ENCODE measurements around the gene AAK1.

The AAK1 gene

DNA sequence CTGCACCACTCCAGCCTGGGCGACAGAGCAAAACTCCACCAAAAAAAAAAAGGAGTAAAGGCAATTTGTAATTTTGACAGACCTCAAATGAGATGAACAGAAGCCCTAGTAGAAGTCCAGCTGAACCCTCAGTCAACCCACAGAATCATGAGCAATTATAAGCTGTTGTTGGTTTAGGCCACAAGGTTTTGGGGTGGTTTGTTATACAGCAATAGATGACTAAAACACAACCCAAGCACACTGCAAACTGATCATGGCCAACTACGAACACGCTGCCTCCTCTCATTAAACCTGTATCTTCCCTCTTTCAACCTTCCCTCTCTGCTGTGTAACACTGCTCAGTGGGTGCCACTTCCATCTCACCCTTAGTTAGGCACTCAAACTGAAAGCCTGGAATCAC lies 22.1 kb downstream of the AAK1 start:
- no peak for DNase-seq (ENCODE audit: low spot score)
- CTCF ChIA-PET: interaction anchor here (0.6 kb wide), 1 partner anchor 112 kb away, joined by 3 read pairs; no protein-coding TSS in a partner anchor
- TF ChIP-seq, protein P1, sequence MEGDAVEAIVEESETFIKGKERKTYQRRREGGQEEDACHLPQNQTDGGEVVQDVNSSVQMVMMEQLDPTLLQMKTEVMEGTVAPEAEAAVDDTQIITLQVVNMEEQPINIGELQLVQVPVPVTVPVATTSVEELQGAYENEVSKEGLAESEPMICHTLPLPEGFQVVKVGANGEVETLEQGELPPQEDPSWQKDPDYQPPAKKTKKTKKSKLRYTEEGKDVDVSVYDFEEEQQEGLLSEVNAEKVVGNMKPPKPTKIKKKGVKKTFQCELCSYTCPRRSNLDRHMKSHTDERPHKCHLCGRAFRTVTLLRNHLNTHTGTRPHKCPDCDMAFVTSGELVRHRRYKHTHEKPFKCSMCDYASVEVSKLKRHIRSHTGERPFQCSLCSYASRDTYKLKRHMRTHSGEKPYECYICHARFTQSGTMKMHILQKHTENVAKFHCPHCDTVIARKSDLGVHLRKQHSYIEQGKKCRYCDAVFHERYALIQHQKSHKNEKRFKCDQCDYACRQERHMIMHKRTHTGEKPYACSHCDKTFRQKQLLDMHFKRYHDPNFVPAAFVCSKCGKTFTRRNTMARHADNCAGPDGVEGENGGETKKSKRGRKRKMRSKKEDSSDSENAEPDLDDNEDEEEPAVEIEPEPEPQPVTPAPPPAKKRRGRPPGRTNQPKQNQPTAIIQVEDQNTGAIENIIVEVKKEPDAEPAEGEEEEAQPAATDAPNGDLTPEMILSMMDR (conservative IDR thresholded peaks at IDR 0.05; ENCODE audit: low read depth): no peak
- no peak overlapping the region for H3K27ac ChIP-seq
- POLR2A ChIA-PET (ENCODE audit: low non-redundant PET): no interaction called here

DNA sequence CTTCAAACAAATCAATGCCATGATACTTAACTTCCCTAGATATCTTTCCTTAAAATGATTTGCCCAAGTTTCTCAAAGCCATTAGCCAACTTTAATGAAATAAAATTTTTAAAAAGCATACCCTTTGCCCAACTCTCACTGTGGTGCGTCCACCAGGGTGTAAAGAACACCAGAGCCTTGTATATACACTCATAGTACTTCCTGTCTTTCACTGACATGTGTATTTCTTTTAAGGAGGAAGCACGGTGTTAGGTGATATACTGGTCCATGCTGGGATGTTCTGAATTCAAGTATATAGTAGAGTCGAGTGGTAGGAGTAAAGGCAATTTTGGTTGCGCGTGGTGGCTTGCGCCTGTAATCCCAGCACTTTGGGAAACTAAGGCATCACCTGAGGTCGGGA lies 22.7 kb downstream of the AAK1 start:
- no peak overlapping the region for H3K27ac ChIP-seq
- no peak for DNase-seq (ENCODE audit: low spot score)
- CTCF ChIA-PET: no interaction called here
- POLR2A ChIA-PET (ENCODE audit: low non-redundant PET): no interaction called here
- TF ChIP-seq, protein P1 (conservative IDR thresholded peaks at IDR 0.05; ENCODE audit: low read depth): no peak

DNA sequence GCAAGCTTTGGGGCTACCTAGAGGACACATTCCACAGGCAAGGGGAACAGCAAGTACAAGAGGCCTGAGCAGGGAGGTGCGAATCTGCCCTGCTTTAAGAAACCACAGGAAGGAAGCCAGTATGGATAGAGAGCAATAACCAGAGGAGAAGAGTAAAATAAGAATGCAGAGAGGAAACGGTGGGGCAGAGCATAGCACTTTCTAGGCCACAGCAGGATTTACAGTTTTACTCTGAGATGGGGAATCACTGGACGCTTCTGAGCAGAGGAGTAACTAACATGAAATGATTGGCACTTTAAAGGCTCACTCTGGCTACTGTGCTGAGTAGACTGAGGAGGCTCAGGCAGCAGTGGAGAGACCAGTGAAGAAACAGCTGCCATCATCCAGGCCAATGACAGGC lies 23.8 kb downstream of the AAK1 start:
- no peak overlapping the region for H3K27ac ChIP-seq
- CTCF ChIA-PET: no interaction called here
- TF ChIP-seq, protein P1 (conservative IDR thresholded peaks at IDR 0.05; ENCODE audit: low read depth): no peak
- POLR2A ChIA-PET (ENCODE audit: low non-redundant PET): no interaction called here
- no peak for DNase-seq (ENCODE audit: low spot score)

DNA sequence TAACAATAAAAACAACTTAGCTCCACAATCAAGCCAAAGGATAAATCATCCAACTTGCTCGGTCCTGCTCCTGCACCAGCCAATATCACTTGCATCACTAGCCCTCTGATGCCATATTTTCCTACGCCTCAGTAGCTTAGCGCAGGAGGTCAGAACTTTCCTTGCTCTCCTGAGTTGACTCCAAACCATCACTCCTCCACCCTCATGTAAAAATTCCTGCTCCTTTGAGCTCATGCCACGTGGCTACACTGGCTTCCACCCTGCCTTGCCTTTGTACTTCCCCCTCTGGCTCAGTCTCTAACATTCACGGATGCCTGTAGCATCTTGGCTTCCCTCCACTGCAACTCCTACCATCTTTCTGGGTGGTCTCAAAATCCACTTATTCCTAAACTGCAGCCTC lies 25.2 kb downstream of the AAK1 start:
- H3K27ac ChIP-seq: no peak overlapping the region
- DNase-seq (ENCODE audit: low spot score): no peak
- POLR2A ChIA-PET (ENCODE audit: low non-redundant PET): no interaction called here
- CTCF ChIA-PET: interaction anchor here (0.7 to 0.8 kb wide), 2 partner anchors 11 to 15 kb away, joined by 3 to 4 read pairs; no protein-coding TSS in a partner anchor
- TF ChIP-seq, protein P1 (conservative IDR thresholded peaks at IDR 0.05; ENCODE audit: low read depth): no peak

DNA sequence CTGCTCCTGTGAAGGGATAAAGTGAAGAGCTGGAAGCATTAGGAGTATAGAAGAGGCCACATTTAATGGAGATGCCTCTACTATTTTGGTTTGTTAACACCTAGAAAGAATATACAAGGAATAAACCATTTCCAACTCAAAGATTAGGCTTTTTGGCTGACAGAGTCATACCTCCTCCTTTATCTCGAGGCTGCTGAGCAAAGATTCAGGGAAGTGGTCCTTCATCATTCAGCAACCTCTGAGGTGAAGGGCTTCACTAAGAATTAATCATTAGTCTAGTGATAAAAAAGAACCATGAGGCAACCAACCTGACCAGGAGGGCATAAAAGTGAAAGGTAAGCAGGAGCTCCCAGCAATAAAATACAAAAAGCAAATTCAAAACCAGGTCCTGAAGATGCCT lies 25.8 kb downstream of the AAK1 start:
- CTCF ChIA-PET: interaction anchor here (0.7 to 0.8 kb wide), 2 partner anchors 12 to 14 kb away, joined by 3 to 4 read pairs; no protein-coding TSS in a partner anchor
- POLR2A ChIA-PET (ENCODE audit: low non-redundant PET): no interaction called here
- no peak for DNase-seq (ENCODE audit: low spot score)
- TF ChIP-seq, protein P1 (conservative IDR thresholded peaks at IDR 0.05; ENCODE audit: low read depth): no peak
- no peak overlapping the region for H3K27ac ChIP-seq

DNA sequence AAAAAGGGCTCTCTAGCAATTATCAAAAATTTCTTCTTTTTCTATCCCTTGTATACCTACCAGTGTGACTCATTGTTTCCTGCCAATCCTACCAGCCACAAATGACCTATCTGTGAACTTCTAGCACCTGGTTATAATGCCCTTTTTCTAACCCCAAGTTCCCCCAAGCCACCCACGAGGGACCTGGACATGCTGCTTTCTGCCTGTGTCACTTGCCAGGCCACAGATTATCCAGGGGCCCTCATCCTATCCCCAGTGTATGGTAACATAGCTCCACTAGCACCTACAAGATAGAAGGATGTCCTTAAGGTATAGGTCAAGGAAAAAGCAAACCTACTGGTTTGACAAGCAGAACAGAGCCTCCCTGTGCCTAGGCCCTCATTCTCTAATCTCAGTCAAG lies 26.8 kb downstream of the AAK1 start:
- H3K27ac ChIP-seq: no peak overlapping the region
- ChIA-PET CTCF (interaction anchor here (0.7 to 0.8 kb wide), 2 partner anchors 13 to 15 kb away, joined by 3 to 4 read pairs; no protein-coding TSS in a partner anchor), POLR2A (ENCODE audit: low non-redundant PET) (no interaction called here)
- peak; percentile 56 for DNase-seq (ENCODE audit: low spot score)
- TF ChIP-seq, protein P1 (conservative IDR thresholded peaks at IDR 0.05; ENCODE audit: low read depth): no peak

DNA sequence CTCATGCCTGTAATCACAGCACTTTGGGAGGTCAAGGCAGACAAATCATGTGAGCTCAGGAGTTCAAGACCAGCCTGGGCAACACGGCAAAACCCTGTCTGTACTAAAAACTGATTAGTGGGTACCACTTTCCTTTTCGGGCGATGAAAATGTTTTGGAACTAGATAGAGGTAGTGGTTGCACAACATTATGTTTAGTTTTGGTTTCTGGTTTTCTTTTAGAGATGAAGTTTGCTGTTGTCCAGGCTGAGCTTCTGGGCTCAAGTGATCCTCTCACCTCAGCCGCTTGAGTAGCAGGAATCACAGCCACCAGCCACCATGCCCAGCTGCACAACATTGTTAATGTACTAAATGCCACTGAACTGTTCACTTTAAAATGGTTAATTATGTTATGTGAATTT lies 27.6 kb downstream of the AAK1 start:
- no peak overlapping the region for H3K27ac ChIP-seq
- ChIA-PET POLR2A (ENCODE audit: low non-redundant PET) (no interaction called here), CTCF (no interaction called here)
- no peak for DNase-seq (ENCODE audit: low spot score)
- TF ChIP-seq, protein P1 (conservative IDR thresholded peaks at IDR 0.05; ENCODE audit: low read depth): no peak
